GM12874 (cell line): Measurements from ENCODE around the gene KIRREL3.

Experiments used
- CTCF ChIP-seq: IDR thresholded peaks from 2 replicates; pipeline ENCODE4 v1.5.1; 2011; ENCODE audit warnings: low read depth, mild to moderate bottlenecking, control low read depth, low read length, moderate library complexity; ENCODE audit not compliant: insufficient read depth

Gene KIRREL3

GRCh38 chr11:126502159-126502558 is 498.4 kb downstream of the KIRREL3 start:
- no peak for TF ChIP-seq CTCF

- TF ChIP-seq CTCF, result no peak
Observed at GRCh38 chr11:126501641-126502040, 498.9 kb downstream of the KIRREL3 start.

GRCh38 chr11:126500981-126501380 is 499.6 kb downstream of the KIRREL3 start:
- TF ChIP-seq CTCF, result no peak

GRCh38 chr11:126499131-126499752 is 501.3 kb downstream of the KIRREL3 start:
- no peak for TF ChIP-seq CTCF

- no peak for TF ChIP-seq CTCF
Observed at GRCh38 chr11:126498281-126498680, 502.3 kb downstream of the KIRREL3 start.

- TF ChIP-seq CTCF, result no peak
Observed at GRCh38 chr11:126497581-126498122, 502.9 kb downstream of the KIRREL3 start.

GRCh38 chr11:126496576-126497337 is 503.8 kb downstream of the KIRREL3 start:
- no peak for TF ChIP-seq CTCF
